ENCODE results near the gene HIRA. TPM values are rescaled to one million over a fixed set of nuclear protein-coding genes. Genes with fewer than 3 reads are reported as not detected.

The HIRA gene
- total and polyA plus RNA-seq, 9 of the 15 experiments (the other 6 are each of a cell fraction or from before 2014, with no cell fraction given): 0.96 to 132 (median 58.4) TPM

DNA sequence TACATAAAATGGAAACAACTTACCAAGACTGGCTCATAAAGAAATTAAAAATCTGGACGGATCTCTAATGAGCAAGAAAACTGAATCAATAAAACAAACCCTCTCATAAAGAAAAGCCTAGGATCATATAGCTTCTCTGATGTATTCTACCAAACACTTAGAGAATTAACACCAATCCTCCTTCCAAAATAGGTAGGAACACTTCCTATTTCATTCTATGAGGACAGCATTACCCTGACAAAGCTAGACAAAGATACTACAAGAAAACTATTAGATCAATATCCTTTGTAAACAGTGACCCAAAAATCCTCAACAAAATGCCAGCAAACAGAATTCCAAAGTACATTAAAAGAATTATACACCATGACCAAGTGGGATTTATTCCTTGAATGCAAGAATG is 87.1 kb downstream of the HIRA start (continued):
- TF ChIP-seq, protein P1, sequence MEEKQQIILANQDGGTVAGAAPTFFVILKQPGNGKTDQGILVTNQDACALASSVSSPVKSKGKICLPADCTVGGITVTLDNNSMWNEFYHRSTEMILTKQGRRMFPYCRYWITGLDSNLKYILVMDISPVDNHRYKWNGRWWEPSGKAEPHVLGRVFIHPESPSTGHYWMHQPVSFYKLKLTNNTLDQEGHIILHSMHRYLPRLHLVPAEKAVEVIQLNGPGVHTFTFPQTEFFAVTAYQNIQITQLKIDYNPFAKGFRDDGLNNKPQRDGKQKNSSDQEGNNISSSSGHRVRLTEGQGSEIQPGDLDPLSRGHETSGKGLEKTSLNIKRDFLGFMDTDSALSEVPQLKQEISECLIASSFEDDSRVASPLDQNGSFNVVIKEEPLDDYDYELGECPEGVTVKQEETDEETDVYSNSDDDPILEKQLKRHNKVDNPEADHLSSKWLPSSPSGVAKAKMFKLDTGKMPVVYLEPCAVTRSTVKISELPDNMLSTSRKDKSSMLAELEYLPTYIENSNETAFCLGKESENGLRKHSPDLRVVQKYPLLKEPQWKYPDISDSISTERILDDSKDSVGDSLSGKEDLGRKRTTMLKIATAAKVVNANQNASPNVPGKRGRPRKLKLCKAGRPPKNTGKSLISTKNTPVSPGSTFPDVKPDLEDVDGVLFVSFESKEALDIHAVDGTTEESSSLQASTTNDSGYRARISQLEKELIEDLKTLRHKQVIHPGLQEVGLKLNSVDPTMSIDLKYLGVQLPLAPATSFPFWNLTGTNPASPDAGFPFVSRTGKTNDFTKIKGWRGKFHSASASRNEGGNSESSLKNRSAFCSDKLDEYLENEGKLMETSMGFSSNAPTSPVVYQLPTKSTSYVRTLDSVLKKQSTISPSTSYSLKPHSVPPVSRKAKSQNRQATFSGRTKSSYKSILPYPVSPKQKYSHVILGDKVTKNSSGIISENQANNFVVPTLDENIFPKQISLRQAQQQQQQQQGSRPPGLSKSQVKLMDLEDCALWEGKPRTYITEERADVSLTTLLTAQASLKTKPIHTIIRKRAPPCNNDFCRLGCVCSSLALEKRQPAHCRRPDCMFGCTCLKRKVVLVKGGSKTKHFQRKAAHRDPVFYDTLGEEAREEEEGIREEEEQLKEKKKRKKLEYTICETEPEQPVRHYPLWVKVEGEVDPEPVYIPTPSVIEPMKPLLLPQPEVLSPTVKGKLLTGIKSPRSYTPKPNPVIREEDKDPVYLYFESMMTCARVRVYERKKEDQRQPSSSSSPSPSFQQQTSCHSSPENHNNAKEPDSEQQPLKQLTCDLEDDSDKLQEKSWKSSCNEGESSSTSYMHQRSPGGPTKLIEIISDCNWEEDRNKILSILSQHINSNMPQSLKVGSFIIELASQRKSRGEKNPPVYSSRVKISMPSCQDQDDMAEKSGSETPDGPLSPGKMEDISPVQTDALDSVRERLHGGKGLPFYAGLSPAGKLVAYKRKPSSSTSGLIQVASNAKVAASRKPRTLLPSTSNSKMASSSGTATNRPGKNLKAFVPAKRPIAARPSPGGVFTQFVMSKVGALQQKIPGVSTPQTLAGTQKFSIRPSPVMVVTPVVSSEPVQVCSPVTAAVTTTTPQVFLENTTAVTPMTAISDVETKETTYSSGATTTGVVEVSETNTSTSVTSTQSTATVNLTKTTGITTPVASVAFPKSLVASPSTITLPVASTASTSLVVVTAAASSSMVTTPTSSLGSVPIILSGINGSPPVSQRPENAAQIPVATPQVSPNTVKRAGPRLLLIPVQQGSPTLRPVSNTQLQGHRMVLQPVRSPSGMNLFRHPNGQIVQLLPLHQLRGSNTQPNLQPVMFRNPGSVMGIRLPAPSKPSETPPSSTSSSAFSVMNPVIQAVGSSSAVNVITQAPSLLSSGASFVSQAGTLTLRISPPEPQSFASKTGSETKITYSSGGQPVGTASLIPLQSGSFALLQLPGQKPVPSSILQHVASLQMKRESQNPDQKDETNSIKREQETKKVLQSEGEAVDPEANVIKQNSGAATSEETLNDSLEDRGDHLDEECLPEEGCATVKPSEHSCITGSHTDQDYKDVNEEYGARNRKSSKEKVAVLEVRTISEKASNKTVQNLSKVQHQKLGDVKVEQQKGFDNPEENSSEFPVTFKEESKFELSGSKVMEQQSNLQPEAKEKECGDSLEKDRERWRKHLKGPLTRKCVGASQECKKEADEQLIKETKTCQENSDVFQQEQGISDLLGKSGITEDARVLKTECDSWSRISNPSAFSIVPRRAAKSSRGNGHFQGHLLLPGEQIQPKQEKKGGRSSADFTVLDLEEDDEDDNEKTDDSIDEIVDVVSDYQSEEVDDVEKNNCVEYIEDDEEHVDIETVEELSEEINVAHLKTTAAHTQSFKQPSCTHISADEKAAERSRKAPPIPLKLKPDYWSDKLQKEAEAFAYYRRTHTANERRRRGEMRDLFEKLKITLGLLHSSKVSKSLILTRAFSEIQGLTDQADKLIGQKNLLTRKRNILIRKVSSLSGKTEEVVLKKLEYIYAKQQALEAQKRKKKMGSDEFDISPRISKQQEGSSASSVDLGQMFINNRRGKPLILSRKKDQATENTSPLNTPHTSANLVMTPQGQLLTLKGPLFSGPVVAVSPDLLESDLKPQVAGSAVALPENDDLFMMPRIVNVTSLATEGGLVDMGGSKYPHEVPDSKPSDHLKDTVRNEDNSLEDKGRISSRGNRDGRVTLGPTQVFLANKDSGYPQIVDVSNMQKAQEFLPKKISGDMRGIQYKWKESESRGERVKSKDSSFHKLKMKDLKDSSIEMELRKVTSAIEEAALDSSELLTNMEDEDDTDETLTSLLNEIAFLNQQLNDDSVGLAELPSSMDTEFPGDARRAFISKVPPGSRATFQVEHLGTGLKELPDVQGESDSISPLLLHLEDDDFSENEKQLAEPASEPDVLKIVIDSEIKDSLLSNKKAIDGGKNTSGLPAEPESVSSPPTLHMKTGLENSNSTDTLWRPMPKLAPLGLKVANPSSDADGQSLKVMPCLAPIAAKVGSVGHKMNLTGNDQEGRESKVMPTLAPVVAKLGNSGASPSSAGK (IDR thresholded peaks at IDR 0.05): no peak
- TF ChIP-seq, protein P2, sequence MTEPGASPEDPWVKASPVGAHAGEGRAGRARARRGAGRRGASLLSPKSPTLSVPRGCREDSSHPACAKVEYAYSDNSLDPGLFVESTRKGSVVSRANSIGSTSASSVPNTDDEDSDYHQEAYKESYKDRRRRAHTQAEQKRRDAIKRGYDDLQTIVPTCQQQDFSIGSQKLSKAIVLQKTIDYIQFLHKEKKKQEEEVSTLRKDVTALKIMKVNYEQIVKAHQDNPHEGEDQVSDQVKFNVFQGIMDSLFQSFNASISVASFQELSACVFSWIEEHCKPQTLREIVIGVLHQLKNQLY (CRISPR knock-in tag; conservative IDR thresholded peaks at IDR 0.05): 0 out of 4 replicates have a peak, but pooled peaks of 1 of the 2 experiments have one; percentile 28
- TF ChIP-seq PCBP1 (IDR thresholded peaks at IDR 0.05; ENCODE audit: low read depth, low read length, poor library complexity, severe bottlenecking) (no peak), SRSF3 (IDR thresholded peaks at IDR 0.05; ENCODE audit: insufficient read depth, low read length) (no peak), NBN (IDR thresholded peaks at IDR 0.05; ENCODE audit: low read depth) (no peak), HEY1 (CRISPR knock-in tag; IDR thresholded peaks at IDR 0.05; ENCODE audit: borderline replicate concordance) (0 out of 2 replicates have a peak, but pooled peaks have one; percentile 62), EP400 (IDR thresholded peaks at IDR 0.05) (no peak), TRIM28 (IDR thresholded peaks at IDR 0.05) (no peak), ZNF586 (CRISPR knock-in tag; conservative IDR thresholded peaks at IDR 0.05) (no peak), SIRT6 (IDR thresholded peaks at IDR 0.05; ENCODE audit: low read depth, low read length) (no peak)
- TF ChIP-seq, protein P3, sequence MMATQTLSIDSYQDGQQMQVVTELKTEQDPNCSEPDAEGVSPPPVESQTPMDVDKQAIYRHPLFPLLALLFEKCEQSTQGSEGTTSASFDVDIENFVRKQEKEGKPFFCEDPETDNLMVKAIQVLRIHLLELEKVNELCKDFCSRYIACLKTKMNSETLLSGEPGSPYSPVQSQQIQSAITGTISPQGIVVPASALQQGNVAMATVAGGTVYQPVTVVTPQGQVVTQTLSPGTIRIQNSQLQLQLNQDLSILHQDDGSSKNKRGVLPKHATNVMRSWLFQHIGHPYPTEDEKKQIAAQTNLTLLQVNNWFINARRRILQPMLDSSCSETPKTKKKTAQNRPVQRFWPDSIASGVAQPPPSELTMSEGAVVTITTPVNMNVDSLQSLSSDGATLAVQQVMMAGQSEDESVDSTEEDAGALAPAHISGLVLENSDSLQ (IDR thresholded peaks at IDR 0.05): no peak
- TF ChIP-seq, protein P4, sequence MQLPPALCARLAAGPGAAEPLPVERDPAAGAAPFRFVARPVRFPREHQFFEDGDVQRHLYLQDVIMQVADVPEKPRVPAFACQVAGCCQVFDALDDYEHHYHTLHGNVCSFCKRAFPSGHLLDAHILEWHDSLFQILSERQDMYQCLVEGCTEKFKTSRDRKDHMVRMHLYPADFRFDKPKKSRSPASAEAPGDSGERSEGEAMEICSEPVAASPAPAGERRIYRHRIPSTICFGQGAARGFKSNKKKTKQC (CRISPR knock-in tag; IDR thresholded peaks at IDR 0.05): no peak
